RWPE2 (cell line): ENCODE measurements around the gene INTS2.

ENCODE experiments used
- ATAC-seq: fragments of 200-7000 bp; cut with Tn5 transposase; 3 replicates; pipeline ENCODE4 v1.9.1; 2021; ENCODE audit warnings: low read depth
- DNase-seq: peaks from one replicate; pipeline ENCODE4 v3.0.0-alpha.2; 2020; ENCODE audit warnings: low spot score
- H3K27ac ChIP-seq: fragments of 450-650 bp; 2 replicates; pipeline ENCODE4 v1.5.1; 2017; ENCODE audit warnings: mild to moderate bottlenecking; ENCODE audit not compliant: poor library complexity, severe bottlenecking
- H3K27me3 ChIP-seq: fragments of 250-450 bp; sonication (Bioruptor Pico); 2 replicates; pipeline ENCODE4 v1.5.1; 2021; ENCODE audit warnings: mild to moderate bottlenecking, moderate library complexity; ENCODE audit not compliant: insufficient read depth, poor library complexity, severe bottlenecking
- H3K36me3 ChIP-seq: fragments of 250-450 bp; sonication (Bioruptor Pico); 2 replicates; pipeline ENCODE4 v1.5.1; 2020; ENCODE audit warnings: low read depth, mild to moderate bottlenecking, moderate library complexity
- H3K4me1 ChIP-seq: fragments of 250-450 bp; sonication (Bioruptor Pico); 2 replicates; pipeline ENCODE4 v1.5.1; 2021; ENCODE audit warnings: mild to moderate bottlenecking, moderate library complexity; ENCODE audit not compliant: insufficient read depth, poor library complexity, severe bottlenecking
- H3K4me3 ChIP-seq: fragments of 250-450 bp; sonication (Bioruptor Pico); 2 replicates; pipeline ENCODE4 v1.5.1; 2021; ENCODE audit warnings: mild to moderate bottlenecking, moderate library complexity; ENCODE audit not compliant: severe bottlenecking
- H3K9me3 ChIP-seq: fragments of 250-450 bp; sonication (Bioruptor Pico); 2 replicates; pipeline ENCODE4 v1.5.1; 2021; ENCODE audit warnings: mild to moderate bottlenecking, moderate library complexity; ENCODE audit not compliant: severe bottlenecking
- TF ChIP-seq, protein P1 (sequence below): fragments of 450-650 bp; IDR thresholded peaks from one replicate; pipeline ENCODE4 v1.5.1; 2017; ENCODE audit warnings: mild to moderate bottlenecking, moderate library complexity; ENCODE audit not compliant: poor library complexity, severe bottlenecking

Gene INTS2

DNA sequence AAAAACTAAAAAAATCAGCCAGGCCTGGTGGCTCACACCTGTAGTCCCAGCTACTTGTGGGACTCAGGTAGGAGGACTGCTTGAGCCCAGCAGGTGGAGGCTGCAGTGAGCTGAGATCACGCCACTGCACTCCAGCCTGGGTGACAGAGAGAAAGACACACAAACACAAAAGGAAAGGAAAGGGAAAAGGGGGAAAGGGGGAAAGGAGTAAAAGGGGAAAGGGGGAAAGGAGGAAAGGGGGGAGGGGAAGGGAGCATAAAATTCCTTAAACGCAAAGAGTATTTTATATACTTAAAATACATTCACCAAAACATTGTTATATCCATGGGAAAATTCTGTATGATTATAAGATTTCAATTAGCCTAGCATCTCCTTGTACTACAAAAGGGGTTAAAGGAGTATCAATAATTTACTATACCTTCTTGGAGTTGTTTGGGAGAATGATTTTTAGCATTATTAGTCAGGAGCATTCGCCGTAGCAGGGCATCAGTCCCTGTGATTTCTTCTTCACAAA lies 47.1 kb downstream of the INTS2 start:
- Histone ChIP-seq H3K4me1 (no peaks in the 10 kb centered on the region), H3K27me3 (no peaks in the 10 kb centered on the region), H3K4me3 (no peak overlapping the region), H3K27ac (no peak overlapping the region), H3K36me3 (peaks cover 79% of the 10 kb centered on the region), H3K9me3 (no peaks in the 10 kb centered on the region)
- TF ChIP-seq, protein P1, sequence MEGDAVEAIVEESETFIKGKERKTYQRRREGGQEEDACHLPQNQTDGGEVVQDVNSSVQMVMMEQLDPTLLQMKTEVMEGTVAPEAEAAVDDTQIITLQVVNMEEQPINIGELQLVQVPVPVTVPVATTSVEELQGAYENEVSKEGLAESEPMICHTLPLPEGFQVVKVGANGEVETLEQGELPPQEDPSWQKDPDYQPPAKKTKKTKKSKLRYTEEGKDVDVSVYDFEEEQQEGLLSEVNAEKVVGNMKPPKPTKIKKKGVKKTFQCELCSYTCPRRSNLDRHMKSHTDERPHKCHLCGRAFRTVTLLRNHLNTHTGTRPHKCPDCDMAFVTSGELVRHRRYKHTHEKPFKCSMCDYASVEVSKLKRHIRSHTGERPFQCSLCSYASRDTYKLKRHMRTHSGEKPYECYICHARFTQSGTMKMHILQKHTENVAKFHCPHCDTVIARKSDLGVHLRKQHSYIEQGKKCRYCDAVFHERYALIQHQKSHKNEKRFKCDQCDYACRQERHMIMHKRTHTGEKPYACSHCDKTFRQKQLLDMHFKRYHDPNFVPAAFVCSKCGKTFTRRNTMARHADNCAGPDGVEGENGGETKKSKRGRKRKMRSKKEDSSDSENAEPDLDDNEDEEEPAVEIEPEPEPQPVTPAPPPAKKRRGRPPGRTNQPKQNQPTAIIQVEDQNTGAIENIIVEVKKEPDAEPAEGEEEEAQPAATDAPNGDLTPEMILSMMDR, result no peak
- ATAC-seq (no peak), DNase-seq (no peak)

DNA sequence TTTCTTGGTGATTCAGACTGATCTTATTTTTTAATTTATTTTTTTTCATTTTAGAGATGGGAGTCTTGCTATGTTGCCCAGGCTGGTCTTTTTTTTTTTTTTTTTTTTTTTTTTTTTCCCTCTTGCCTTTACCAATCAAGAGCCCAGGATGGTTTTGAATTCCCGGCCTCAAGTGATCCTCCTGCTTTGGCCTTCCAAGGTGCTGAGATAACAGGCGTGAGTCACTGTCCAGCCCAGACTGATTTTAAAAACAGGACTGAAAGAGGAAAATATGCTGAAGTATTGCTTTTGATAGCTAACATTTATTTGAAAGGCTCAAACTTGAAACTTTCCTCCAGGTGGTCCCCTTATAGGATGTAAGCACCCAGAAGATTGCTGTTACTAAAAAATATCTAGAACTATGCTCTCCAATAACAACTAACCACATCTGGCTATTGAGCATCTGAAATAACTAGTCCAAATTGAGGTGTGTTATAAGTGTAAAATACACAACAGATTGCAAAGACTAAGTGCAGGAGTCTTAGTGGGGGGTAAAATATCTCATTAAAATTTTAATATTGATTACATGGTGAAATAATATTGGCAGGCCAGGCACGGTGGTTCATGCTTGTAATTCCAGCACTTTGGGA lies 48.7 kb downstream of the INTS2 start:
- no peaks in the 10 kb centered on the region for H3K27me3 ChIP-seq
- no peak for DNase-seq
- TF ChIP-seq, protein P1, result no peak
- no peak overlapping the region for H3K4me3 ChIP-seq
- no peaks in the 10 kb centered on the region for H3K9me3 ChIP-seq
- no peaks in the 10 kb centered on the region for H3K4me1 ChIP-seq
- H3K27ac ChIP-seq, result no peak overlapping the region
- no peak for ATAC-seq
- peaks cover 83% of the 10 kb centered on the region for H3K36me3 ChIP-seq

DNA sequence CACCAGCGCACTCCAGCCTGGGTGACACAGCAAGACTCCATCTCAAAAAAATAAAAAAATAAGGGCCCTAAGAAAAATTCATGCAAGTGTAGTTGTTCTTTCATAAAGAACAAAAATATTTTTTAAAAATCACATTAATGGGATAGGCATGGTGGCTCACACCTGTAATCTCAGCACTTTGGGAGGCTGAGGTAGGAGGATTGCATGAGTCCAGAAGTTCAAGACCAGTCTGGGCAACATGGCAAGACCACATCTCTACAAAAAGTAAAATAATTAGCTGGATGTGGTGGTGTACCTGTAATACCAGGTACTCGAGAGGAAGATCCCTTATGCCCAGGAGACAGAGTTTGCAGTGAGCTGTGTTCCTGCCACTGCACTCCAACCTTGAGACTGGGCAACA lies 49.3 kb downstream of the INTS2 start:
- Histone ChIP-seq H3K27ac (no peak overlapping the region), H3K9me3 (no peaks in the 10 kb centered on the region), H3K4me1 (no peaks in the 10 kb centered on the region), H3K36me3 (peaks cover 83% of the 10 kb centered on the region), H3K27me3 (no peaks in the 10 kb centered on the region), H3K4me3 (no peak overlapping the region)
- DNase-seq, result no peak
- TF ChIP-seq, protein P1, result no peak
- ATAC-seq, result no peak

DNA sequence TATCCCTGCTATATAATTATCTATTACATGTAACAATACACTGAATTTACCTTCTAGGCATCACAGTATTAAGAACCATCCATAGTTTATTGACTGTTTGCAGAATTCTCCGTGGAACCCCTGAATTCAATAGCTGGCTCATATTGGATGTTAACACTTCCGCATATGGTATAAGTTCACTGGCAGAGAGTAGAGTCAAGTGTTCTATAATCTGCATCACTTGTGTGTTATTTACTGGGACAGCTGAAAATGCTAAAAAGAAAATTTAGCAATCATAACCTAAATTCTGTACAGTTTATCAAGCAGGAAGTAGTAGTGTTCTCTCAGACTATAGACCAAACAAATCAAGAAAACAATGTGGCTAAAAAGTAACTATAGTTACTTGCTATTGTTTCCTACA lies 49.9 kb downstream of the INTS2 start:
- H3K4me3 ChIP-seq, result no peak overlapping the region
- H3K36me3 ChIP-seq, result peaks cover 84% of the 10 kb centered on the region
- TF ChIP-seq, protein P1, result no peak
- no peak overlapping the region for H3K27ac ChIP-seq
- H3K9me3 ChIP-seq, result no peaks in the 10 kb centered on the region
- DNase-seq, result no peak
- H3K4me1 ChIP-seq, result no peaks in the 10 kb centered on the region
- H3K27me3 ChIP-seq, result no peaks in the 10 kb centered on the region
- no peak for ATAC-seq

DNA sequence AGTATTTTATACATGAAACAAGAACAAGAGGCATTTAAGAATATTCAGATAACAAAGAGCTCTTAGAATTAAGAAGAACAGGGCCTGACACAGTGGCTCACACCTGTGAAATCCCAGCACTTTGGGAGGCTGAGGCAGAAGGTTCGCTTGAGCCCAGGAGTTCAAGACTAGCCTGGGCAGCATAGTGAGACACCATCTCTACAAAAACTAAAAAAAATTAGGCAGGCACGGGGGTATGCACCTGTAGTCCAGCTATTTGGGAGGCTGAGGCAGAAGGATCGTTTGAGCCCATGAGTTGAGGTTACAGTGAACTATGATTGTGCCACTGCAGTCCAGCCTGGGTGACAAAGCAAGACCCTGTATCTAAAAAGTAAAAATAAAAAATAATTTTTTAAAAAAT lies 52.0 kb downstream of the INTS2 start:
- H3K4me1 ChIP-seq, result no peaks in the 10 kb centered on the region
- H3K36me3 ChIP-seq, result peaks cover 85% of the 10 kb centered on the region
- DNase-seq (no peak), ATAC-seq (no peak)
- TF ChIP-seq, protein P1, result no peak
- no peak overlapping the region for H3K4me3 ChIP-seq
- no peaks in the 10 kb centered on the region for H3K27me3 ChIP-seq
- no peak overlapping the region for H3K27ac ChIP-seq
- no peaks in the 10 kb centered on the region for H3K9me3 ChIP-seq
